Epidermal melanocyte (primary cell): ENCODE measurements around the gene BARX2.

Experiments used
- DNase-seq: peaks from one replicate; pipeline ENCODE4 v3.0.0; 2011; ENCODE audit warnings: low spot score; ENCODE audit not compliant: insufficient read length

BARX2 gene

DNA sequence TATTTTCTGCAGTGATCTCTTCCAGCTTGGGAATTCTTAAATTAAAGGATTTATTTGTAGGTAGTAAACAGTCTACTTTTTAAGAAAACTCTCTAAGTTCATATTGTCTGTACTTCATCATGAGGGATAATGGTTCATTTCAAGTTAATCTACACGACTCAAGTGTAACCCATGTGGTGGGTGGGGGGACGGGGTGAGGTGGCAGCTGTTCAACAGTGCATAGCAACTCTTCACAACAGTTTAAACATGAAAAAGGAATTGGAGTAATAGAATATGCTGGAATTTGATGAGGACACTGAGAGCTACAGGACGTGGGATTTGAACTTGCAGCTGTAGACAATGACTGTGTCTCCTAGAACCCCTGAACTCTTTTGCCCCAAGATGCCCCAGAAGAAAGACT lies 20.8 kb downstream of the BARX2 start:
- DNase-seq = no peak

DNA sequence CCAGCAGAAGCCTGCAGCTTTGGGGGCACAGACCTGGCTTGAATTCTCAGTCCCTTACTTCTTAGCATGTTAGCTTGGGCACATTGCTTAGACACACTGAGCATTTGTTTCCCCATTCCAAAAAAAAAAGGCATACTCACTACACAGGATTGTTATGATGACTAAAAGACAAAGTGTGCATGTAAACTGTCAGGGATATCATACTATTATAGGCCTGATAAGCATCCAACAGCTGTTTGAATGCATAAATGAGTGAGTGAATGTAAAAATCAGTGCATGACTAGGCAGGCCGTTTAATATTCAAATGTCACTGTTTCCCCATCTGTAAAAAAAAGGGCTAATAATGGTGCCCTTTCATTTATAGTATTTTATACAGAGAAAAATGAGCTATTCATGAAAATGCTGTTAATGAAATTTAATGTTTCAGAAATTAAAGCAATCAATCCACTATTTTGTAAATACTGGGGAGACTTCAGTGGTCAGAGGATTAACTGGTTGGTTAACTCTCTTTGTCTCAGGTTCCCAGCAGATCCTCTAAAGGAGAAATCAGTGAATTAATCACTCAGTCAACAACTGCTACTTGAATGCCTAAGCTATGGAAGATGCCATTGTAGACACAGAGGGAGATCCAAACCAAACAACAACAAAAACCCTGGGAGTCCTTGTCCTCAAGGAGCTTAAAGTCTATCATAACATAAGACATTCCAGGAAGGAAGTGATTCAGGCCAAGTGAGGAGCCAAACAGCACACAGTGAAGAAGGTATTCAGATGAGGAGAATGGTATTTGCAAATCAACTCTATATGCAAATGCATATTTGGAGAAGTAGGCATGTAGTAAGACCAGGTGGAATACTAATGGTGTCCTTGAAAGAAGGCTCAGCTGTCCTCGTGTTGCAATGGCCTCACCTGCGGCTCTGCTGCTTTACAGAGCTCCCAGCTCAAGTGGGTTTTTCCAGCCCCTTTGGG lies 26.8 kb downstream of the BARX2 start:
- no peak for DNase-seq

DNA sequence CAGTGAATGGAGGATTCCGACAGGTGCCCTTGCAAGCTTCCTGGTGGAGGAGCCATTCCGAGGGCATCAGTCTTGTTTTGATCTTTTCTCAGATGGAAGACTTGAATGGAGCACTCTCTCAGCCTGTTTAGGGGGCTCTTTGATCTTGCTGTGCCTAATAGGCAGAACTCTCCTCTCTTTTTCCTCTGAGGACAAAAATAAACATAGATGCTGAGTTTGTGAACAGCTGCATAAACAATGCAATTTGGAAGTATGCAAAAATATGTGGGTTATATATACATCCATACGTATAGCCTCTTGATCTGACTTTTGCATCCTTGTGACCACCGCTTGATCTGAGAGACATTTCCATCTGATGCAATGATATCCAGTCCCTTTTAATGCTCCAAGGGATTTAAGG lies 29.1 kb downstream of the BARX2 start:
- no peak for DNase-seq

DNA sequence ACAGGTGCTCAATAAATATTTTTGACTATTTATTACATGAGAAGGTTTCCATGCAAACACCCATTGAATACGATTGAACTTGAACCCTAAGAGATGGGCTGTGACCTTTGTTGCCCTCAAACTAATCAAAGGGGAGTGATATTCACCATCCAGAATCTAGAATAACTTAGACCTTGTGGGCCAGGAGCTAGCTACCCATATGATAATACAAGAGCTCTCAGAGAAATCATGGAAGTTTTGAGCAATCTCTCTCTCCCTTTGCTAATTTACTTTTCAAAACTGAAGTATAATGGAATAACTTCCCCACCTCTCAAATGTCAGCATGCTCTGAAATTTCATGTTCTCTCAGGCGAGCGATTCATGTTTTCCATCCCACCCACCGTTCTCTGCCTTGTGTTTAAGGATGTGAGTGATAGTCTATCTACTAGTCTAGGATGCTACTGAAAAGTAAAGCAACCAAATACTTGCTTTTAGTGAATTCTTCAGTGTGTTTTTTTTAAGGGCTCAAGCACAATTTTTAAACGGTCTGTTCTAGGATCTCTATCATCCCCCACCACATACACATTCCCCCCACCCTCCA lies 33.3 kb downstream of the BARX2 start:
- DNase-seq = no peak

DNA sequence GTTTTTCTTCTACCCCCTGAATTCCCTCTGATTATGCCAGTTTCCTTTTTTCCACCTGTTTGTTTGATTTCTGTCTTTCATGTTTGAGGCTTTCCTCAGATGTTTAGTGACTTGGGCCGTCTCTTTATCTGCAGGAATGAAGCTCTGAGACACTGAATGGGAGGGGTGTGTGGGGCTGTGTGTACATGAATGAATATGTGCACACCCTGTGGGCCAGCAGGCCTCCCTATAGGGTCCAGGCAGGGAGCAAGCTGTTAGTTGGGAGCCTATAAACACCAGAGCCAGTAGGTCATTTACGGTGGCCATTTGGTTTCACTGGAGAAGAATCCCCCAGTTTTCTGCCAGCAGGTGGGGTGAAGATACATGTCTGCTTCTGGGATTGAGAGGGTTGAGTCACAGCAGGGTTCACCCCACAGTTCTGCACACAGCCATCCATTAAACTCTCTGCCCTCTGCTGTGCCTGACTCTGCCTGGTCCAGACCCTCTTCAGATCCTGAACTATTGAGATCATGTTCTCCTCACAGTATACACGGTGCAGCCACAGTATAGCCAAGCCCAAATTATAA lies 34.8 kb downstream of the BARX2 start:
- DNase-seq = no peak

DNA sequence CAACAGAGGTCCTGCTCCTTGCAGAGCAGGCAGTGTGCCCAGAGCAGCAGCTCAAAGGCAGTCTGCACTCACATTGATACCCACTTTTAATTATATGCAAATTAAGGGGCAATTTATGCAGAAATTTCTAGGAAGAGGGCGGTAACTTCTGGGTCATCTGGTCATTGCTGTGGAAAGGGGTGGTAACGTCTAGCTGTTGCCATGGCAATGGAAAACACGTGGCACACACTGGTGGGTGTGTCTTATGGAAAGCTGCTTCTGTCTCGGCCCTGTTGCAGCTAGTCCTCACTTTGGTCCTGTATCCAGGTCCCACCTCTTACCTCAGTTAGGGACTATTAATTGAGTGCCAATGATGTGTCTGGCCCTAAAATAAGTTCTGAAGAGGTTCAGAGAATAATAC lies 36.8 kb downstream of the BARX2 start:
- no peak for DNase-seq

DNA sequence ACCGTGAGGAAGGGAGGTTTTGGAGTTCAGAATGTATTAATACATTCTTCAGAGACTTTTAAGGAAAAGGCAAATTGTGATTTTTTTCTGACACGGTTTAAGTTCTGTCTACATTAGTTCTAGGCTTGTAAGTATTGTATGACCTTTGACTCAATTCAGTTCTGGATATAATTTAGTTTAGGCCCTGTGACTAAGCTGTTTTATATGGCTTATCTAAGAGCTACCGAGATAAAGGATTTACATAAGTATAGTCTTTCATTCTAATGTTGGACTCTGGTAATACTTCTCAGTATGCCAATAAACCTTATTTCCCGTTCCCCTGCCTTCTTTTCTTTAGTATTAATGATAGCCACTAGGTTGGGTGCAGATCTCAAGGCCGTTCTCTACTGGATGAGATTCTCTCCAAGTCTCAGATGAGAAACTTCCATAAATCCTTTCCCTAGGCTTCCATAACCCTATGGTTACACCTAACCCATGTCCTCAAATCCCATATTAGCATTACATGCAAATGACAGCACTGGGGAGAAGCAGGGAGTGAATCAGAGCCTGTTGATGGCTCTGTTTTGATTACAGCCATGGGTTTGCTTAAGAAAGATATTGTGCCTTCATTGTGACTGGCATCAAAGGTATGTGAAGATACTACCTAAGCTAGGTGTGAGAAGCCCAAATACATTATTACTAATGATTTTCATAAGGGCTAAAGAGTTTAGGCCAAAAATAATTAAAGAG lies 38.7 kb downstream of the BARX2 start:
- no peak for DNase-seq

DNA sequence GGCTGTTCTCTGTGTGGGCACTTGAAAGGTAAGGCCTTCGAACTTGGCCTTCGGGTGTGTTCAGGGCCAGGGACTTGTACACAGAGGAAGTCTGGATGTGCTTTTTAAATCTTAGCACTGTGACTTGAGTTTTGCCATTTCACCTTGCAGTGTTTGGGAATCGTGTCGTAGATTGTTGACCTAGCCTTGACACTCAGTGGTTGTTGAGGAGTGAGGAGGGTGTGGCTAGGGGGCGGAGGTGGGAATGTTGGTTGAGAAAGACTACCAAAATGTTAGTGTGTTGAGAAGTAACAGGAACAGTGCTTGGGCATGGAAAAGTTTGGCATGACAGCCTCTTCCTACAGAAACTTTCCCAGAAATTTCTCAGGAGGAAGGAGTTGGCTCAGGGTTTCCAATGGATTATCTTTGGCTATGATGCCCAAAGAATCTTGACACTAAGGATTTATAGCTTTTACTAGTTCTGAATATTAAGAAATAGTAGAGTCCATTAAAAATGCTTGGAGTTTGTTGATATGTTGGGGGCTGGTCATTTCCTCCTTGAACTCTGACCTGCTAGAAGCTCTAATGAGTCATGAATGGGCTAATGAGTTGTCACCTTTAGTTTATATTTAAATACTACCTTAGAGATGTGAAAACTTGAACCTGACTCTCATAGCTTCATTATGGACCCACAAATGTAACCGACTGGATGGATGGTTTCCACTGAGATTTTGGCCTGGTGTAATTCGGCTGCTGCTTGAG lies 40.6 kb downstream of the BARX2 start:
- no peak for DNase-seq

DNA sequence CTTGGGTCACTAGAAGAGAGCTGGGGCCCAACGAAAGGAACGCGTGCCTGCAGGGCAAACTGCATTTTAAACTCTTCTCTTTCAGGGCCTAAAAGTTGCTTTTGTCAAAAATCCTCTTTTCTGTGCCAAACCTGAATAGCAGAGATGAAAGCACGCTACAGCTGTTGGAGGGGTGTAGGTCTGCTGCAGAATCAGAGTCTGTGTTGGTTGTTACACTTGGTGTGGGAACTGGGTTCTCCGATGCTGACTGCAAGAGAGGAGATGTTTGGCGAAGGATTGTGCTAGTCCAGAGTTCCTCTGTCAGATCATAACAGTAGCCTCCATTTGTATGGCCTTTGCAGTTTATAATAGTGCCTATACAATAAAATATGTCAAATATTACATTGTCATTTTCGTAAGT lies 41.8 kb downstream of the BARX2 start:
- DNase-seq = no peak

DNA sequence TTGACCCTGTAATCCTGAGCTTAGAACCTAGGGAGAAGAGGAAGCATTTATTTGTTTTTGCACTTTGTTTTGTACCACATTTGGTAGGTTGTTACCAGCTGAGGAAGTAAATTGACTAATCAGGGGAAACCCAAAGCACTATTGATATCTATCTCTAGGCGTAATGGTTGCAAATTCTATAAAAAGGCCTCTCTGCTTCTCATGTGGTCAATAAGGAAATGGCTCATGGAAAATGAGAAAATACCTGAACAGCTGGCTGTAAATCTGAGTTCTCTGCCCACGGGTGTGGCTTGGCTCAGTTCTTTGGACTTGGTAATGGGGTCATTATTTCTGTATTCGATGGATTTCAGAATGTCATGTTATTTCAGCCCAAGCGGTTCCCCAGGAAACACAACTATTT lies 42.4 kb downstream of the BARX2 start:
- DNase-seq = no peak

DNA sequence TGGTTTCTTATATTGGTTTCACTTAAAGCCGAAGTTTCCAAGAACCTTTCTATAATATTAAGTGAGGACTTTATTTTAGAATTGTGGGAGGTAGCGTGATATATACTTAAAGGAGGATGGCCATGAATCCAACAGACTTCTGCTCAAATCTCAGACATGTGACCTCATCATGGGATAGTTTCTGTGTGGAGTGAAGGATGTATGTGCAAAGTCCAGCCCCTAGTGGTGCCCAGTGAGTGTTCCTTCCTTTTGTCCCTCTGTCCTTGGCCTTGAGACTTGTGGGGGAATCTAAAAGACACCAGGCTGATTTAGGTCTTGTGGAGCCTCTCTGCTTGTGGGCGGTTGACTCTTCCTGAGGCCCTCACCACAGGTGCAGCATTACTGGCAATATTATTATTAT lies 43.7 kb downstream of the BARX2 start:
- DNase-seq = no peak

DNA sequence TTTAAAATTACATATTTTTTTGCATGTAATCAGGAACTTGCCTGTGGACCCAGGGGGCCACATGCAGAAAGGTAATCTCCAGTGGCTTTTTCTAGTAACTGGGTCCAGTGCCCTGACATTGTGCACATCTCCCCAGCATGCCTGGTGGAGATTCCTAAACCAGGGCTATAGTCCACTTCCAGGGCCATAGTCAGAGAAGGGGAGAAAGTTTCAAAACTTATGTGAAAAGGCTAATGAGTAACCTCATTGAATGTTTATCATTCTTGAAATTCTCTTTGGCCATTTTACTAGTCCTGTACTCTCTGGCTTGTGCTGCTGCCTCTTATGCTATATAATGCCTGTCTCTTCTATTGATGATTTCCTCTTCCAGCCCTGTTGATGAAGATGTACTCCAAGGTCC lies 47.8 kb downstream of the BARX2 start:
- DNase-seq = no peak

DNA sequence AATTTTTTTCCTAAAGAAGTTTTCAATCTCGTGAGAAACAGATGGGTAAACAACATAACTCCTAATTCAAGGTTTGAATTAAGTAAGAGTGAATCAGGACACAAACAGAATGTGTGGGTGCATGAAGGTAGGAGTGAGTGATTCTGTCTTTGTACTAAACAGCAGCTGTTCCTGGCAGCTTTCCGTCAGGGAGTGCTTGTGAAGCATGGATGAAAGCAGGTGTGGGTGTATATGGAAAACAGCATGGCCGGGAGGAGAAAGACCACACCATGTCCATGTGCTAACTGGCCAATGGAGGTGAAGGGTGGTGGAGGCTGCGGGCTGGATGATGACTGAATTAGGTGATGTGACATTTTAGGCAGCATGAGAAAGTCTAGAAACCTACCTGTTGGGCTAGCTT lies 49.6 kb downstream of the BARX2 start:
- no peak for DNase-seq

DNA sequence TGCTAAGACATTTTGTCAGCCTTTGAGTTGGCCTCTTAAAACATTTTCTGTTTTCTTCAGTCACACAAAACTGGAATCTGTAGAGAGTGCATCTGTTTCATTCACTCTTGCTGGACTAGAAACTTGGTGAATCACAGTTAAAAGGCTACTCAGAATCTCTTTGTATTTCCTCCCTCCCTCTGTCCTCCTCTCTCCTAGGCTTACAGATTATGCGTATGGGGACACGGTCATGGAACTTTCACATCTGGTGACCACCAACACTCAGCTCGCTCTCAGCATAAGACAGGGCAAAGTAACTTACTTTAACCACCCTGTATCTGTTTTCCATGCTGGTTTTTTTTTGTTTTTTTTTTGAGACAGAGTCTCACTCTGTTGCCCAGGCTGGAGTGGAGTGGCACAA lies 50.4 kb downstream of the BARX2 start:
- DNase-seq = no peak

DNA sequence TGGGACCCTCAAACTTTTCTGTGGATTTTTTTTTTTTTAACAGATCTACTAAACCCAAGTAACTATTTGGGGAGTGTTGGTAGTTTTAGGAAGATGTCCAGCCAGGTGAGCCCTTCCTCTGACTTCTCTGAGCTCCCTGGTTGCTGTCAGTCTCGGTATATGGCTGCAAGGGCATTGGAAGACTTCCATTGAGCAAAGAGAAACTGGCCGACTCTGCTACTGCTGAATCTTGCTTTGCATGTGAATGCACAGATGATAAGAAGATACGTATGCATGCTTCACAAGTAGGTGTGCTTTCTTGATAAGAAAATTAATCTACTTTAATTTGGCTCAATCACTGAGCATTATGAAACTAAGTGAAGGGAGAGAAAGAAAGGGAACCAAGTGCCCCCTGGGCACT lies 51.1 kb downstream of the BARX2 start:
- no peak for DNase-seq

DNA sequence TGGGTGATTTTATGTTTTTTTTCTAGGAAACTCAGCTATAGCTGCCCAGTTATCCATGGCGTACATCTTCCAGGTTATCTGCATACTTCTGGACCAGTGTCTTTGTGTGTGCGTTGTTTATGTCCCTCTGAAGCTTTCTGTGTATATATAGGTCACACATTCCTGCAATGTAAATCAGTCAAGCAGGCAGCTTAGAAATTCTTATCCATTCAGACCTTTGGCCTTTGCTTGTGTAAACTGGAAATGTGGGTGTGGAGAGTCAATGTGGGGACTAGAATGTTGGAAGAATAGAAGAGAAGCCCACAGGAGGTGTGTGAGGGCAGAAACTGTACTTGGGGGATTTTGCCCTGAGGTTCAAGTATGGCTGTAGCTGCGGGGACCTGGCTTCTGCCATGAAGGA lies 51.7 kb downstream of the BARX2 start:
- DNase-seq = no peak

DNA sequence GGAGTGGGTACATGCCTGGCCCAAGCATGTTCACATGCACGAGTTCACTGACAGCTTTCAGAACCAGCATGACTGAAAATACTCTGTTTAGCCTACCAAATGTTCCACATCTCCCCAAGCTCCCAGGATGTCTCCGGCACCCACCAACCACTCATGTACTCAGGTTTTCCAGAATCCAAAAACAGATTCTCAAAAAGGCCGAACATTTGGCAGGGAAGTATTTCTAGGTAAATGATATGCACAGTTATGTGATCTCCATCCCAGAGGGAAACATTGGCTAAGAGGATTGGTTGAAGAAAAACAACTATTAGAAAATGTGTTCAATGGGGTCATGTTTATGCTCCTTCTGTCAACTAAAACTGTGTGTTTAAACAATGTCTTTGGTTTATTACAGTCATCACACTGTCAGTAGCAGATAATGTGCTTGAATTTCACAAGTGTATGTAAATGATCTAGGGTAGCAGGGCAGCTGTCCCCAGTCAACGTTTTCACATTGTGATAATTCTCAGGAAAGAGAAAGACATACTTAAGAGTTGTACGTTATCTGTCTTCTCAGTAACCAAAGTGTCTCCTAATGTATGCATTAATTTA lies 52.3 kb downstream of the BARX2 start:
- DNase-seq = no peak

DNA sequence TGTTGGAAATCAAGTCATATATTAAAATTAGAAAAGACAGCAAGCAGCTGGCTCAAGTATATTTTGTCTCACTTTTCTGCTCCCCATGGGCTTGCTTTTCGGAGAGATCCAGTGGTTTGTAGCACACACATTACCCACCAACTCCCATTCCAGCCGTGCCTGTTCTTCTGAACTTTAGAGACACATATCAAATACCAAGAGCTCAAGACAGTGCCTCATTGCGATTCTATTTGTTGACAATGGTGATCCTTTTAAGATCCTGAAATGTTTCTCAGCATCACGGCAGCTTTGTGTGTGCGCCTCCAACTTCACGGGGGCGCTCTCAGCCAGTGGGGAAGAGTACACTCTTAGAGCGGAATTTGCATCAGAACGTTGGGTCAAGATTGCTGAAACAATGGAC lies 52.9 kb downstream of the BARX2 start:
- DNase-seq = no peak

DNA sequence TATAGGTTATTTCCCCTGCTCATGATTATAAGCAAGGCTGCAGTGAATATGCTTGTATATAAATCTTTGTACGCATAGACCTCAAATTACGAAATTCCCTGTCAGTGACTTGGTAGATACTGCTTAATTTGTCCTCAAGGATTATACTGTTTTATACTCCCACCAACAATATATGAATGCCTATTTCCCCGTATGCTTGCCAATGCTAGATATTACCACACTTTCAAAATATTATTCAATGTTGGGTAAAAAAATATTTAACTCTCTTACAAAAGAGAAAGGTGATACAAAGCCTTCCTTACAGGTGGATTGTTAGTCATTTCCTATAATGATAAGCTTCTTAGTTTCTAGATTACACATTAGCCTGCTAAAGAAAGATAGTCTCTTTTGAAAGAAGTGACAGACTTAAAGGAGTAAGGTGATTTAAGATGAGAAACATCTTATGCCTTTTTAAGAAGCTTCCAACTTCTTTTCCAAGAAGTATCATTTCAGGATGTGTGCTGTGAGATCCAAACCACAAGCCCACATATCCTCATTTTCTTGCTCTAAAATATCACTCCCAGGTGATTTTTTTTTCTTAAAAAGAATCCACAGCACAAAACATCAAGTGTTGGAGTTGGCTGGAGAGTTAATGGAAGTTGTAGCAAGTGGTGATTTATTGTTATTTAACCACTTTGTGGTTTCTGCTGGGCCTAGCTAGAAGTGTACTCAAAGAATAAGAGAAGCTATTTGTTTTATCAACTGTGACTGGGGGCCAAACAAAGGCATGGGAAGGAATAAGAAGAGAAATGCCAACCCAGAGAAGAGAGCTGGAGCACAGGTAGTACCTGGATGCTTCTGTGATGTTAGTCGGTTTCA lies 59.2 kb downstream of the BARX2 start:
- DNase-seq = no peak
